T-helper 2 cell treated with Interferon-gamma antibody and Interleukin-4, amounts not matched to agents 100 ng/mL and 5 ng/mL, for 36 hours (primary cell): ENCODE measurements around the gene GGT5. TPM values are rescaled to one million over a fixed set of nuclear protein-coding genes. Genes with fewer than 3 reads are reported as not detected.
"Not testable (repeated sequence)": the region's sequence is repeated elsewhere in the genome, so short reads cannot be mapped to it uniquely, and the experiment has no call there.

Source experiments
- intact Hi-C: fragments of 100-400 bp; cut with micrococcal nuclease; formaldehyde crosslinking; loops from one replicate; pipeline ENCODE4 v1.15.1; 2023
- total RNA-seq: library from RNA; stranded (reverse); gene quantifications from 2 replicates; pipeline ENCODE4 v1.2.3, GENCODE V29; 2022

The GGT5 gene
- total RNA-seq, 1 donor from 2014 or later: 0.11 TPM

DNA sequence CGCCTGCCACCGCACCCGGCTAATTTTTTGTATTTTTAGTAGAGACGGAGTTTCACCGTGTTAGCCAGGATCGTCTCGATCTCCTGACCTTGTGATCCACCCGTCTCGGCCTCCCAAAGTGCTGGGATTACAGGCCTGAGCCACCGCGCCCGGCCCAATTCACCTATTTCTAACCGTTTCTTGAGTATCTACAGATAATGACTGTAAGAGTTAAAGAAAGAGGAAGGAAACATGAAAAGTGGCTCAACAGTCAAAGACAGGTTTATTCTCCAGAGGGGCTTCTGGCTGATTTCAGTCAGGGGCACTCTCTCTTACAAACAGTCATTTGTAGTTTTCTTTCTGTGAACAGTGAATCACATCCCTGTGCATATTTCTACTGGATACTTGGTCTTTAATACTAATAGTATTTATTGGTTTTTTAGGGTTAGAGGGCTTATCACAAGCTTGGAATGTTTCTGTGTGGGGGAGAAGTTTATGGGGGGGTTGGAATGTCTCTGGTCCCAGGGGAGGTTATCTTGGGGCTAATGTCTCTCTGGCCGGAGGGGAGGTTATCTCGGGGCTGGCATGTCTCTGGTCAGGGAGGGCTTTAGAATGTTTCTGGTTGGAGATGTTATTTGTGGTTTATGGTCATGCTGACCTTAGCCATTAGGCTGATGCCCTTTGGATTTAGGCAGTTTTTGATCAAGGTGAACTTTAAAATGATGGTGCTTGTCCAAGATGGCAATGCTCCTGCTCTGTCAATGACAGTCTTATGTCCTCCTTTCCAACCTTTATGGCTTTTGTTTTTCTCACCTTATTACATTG is 38.2 kb downstream of the GGT5 start:
- intact Hi-C loops: not testable (repeated sequence)

DNA sequence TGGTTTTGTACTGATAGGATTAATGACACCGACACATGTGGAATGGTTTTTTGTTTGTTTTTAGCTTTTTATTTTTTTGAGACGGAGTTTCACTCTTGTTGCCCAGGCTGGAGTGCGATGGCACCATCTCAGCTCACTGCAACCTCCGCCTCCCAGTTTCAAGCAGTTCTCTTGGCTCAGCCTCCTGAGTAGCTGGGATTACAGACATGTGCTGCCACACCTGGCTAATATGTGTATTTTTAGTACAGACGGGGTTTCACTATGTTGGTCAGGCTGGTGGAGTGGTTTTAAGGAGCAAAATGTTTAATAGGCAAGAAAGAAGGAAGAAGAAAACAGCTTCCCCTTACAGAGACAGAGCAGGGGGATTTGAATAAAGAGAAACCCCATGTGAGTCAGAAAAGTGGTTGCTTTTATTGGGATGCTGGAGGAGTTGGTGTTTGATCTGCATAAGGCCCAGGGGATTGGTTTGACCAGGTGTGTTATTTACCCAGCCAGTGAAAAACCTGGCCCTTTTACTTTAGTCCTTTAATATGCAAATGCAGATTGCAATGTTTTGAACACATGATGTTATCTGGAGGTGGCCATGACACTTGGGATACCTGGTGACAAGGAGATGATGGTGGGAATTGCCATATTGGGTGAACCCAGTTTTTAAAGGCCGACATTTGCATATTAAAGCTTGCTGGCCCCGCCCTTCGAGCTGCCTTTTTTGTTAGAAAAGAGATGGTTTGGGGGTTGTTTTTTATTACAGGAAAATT is 39.3 kb downstream of the GGT5 start:
- intact Hi-C loops: no loop called here

DNA sequence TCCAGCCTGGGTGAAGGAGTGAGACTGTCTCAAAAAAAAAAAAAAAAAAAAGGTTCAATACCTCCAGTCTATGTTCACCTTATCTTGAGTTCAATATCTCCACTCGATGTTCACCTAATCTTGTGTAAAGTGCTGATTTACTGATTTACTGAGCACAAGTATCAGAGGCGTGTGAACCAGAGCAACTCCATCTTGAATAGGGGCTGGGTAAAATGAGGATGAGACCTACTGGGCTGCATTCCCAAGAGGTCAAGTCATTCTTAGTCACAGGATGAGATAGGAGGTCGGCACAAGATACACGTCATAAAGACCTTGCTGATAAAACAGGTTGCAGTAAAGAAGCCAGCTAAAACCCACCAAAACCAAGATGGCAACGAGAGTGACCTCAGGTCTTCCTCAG is 41.0 kb downstream of the GGT5 start:
- intact Hi-C loops: not testable (repeated sequence)

DNA sequence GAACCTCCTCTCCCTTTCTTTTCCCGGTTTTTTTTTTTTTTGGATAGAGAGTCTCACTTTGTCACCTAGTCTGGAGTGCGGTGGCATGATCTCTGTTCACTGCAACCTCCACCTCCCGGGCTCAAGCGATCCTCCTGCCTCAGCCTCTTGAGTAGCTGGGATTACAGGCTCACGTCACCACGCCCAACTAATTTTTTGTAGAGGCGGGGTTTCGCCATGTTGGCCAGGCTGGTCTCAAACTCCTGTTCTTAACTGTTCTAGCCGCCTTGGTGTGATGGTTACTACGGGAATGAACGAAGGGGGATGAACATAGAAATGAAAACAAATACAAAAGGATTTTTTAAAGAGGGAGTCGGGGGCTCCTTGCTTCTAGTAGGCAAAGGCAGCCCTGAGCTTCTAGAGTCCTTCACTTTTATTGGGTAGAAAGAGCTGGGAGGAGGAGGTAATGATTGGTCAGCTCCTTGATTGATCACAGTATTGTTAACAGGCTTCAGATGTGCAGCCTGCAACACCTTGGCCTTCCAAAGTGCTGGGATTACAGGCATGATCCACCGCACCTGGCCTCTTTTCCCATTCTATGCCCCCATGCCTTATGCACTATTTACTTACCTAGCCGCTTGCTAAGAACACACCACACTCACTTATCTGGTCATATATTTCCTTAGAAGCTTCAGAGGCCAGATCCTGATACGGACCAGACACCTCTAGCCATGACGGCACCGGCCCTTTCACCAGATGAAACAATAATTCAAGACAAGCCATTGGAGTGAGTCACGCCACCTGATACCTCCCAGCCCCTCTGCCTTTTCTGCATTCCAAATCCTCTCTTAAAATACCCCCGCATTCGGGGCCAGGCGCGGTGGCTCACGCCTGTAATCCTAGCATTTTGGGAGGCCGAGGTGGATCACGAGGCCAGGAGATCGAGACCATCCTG is 42.9 kb downstream of the GGT5 start:
- intact Hi-C loops: no loop called here

DNA sequence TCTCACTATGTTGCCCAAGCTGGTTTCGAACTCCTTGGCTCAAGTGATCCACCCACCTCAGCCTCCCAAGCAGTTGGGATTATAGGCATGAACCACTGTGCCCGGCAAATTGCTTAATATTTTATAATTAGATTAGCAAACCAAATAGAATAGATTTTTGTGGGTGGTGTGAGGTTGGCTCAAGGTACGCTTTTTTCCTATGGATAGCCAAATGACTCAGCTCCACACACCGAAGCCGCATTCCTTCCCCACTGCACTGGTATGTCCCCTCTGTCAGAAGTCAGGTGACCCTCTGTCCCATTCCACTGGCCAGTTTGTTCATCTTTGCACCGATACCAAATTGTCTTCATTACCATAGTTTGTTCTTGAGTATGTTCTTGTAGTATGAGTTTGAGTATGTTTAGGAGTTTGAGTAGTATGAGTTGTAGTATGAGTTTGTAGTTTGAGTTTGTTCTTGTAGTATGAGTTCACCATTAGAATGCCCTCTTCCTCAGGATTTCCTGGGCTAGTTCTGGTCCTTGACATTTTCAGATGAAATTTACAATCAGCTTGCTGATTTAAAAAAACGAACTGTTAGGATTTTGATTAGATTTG is 44.2 kb downstream of the GGT5 start:
- intact Hi-C loops: no loop called here

DNA sequence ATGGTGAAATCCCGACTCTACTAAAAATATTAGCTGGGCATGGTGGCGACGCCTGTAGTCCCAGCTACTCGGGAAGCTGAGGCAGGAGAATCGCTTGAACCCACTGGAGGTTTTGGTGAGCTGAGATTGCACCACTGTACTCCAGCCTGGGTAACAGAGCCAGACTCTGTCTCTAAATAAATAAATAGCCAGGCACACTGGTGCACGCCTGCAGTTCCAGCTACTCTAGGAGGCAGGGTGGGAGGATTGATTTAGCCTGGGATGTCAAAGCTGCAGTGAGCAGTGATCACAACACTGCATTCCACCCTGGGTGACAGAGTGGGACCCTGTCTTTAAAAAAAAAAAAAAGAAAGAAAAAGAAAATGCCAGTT is 46.2 kb downstream of the GGT5 start:
- intact Hi-C loops: loop anchor here (2.0 kb wide), 2 partner anchors 44 to 72 kb away; partner anchors contain the start of gene SPECC1L

GRCh38 chr22:24191893-24192292 is 53.0 kb downstream of the GGT5 start:
- intact Hi-C loops: no loop called here

GRCh38 chr22:24191381-24191841 is 53.5 kb downstream of the GGT5 start:
- intact Hi-C loops: no loop called here

DNA sequence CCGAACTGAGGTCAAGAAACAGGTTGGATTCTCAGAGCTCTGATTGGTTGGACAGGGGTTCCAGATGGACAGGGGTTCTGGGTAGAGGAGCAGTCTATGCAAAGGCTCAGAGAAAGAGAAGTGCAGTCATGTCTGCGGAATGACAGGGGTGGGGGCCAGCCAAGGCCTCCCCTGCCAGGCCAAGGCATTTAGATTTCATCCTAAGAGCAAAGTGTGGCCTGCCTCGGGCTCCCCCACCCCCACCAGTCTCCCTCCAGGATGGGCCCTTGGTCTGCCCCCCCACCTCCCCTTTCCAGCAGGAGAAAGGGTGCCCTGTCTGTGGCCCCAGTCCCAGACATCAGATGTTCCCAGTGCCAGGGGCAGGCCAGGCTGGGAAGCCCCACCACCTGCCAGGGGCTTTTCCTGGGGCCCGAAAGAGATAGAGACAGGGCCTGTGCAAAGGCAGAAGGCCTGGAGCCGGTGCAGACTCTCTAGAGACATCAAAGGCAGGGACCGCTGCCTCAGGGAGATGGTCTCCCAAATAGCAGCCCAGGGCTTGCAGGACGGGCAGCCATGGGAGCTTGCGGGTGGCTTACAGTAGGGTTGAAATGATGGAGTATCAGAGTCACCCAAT is 54.2 kb downstream of the GGT5 start:
- intact Hi-C loops: no loop called here

- intact Hi-C loops: no loop called here
These were observed 54.7 kb downstream of the GGT5 start for GRCh38 chr22:24190159-24190540.

DNA sequence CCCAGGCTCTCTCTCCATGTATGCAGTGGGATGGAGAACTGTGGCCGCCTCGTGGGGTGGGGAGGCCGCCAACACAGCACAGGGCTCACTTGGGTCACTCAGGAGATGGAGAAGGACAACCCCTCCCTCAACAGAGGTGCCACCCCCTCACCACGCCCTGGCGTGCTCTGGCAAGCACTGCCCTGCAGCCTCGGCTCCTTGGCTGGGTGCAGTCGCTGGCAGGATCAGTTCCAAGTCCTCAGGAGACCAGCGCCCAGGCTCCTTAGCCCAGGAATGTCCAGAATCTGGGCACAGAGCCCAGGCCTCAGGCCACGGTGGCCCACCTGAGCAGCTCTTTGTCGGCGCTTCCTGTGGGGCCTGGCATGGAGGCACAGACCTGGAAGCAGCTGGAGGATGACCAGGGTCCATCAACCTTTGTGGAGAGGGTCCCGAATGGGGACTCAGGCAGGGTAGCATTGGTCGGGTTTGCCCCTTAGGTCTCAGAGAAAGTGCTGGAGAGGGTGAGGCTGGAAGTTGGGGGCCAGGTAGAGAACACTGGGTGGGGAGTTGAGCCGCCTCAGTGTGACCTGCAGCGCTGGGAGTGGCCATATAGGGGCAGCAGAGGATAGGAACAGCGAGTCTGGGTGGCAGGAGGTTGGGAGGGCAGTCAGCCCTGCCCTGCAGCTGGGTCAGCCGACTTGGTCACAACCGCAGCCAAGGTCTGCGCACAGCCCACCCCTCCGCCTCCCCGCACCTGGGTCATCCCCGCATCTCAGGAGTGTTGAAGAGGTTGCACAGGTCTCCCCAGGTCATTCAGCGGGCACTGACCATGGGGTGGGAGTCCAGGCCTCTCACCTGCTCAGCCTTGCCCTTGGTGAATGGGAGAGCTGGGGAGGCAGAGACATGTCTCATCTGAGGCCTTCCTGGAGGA is 55.4 kb downstream of the GGT5 start:
- intact Hi-C loops: loop anchor here (2.0 kb wide), 1 partner anchor 57 kb away; no protein-coding TSS in a partner anchor

DNA sequence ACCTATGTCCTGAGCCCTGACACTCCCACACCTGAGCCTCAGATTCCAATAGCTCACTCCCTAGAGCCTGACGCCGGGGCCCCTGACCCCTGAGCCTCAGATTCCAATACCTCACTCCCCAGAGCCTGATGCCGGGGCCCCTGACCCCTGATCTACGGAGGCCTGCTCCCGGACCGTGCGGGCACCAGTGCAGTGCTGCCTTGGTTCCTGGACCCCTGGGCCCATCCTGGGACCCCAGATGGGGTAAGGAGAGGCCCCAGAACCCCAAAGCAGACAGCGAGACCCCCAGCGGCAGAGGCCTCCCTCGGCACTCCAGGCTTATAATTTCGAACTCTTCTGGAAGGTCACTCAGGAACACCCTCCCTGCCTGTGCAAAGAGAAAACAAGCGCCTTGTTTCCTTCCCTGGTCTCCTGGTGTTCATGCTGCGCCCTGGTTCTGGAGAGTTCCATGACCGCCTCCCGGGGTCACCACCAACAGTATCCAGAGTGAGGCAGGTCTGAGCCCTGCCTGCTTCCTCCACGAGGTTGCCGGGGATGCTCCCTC is 56.1 kb downstream of the GGT5 start:
- intact Hi-C loops: loop anchor here (2.0 kb wide), 1 partner anchor 58 kb away; no protein-coding TSS in a partner anchor

DNA sequence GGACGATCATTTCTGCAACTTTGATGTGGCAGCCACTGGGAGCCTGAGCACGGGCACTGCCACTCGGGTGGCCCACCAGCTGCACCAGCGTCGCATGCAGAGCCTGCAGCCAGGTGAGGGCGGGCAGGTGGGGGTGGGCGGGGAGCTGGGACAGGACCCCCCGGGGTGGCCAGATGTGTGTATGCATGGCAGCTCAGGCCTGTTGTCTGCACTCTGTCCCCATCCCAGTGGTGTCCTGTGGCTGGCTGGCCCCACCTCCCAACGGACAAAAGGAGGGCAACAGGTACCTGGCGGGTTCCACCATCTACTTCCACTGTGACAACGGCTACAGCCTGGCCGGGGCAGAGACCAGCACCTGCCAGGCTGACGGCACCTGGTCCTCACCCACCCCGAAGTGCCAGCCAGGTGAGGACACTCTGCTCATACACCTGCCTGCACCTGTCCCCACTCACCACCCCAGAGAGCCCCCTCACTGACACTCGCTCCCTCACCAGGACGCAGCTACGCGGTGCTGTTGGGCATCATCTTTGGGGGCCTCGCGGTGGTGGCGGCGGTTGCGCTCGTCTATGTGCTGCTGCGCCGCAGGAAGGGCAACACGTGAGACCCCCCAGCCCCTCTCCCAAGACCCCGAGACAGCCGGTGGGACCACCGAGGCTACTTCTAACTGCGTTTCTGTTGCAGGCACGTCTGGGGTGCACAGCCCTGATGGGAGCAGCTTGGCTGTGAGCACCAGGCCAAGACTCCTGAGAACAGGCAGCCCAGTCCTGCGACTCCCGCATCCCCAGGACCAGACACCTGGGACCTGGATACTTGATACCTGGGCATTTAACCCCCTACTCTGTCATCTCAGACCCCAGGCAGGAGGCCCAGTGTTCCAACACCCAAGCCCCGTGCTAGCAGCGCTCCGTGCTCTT is 56.9 kb downstream of the GGT5 start:
- intact Hi-C loops: loop anchor here (2.0 kb wide), 1 partner anchor 59 kb away; no protein-coding TSS in a partner anchor

- intact Hi-C loops: no loop called here
These were observed 57.8 kb downstream of the GGT5 start for GRCh38 chr22:24186892-24187670.

- intact Hi-C loops: no loop called here
These were observed 58.5 kb downstream of the GGT5 start for GRCh38 chr22:24186352-24186740.

DNA sequence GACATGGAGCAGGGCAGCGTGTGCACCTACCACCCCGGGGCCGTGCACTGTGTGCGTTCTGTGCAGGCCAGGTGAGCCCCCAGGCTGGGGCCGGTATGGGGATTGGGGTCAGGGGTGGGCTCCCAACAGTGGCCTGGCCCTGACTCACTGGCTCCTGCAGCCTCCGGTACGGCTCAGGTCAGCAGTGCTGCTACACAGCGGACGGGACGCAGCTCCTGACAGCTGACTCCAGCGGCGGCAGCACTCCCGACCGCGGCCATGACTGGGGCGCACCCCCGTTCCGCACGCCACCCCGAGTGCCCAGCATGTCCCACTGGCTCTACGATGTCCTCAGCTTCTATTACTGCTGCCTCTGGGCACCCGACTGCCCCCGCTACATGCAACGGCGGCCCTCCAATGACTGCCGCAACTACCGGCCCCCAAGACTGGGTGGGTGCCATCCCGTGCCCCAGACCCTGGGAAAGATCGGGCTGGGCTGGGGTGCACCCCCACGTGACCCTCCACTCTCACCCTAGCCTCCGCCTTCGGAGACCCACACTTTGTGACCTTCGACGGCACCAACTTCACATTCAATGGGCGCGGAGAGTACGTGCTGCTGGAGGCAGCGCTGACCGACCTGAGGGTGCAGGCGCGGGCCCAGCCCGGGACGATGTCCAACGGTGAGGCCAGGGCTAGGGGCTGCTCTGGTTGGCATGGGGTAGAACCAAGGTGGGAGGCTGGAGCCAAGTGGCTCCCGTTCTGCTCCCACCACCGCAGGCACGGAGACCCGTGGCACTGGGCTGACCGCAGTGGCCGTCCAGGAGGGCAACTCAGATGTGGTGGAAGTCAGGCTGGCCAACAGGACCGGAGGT is 59.2 kb downstream of the GGT5 start:
- intact Hi-C loops: no loop called here
